Neutrophil (primary cell): Measurements from ENCODE around the gene FGGY.

Experiments
- H3K27ac ChIP-seq: fragments of 200-600 bp; sonication (generic); 2 replicates; pipeline ENCODE4 v1.5.1; 2016; ENCODE audit warnings: mild to moderate bottlenecking, moderate library complexity
- H3K27me3 ChIP-seq: fragments of 200-600 bp; sonication (generic); 2 replicates; pipeline ENCODE4 v1.6.0; 2016; ENCODE audit warnings: mild to moderate bottlenecking
- H3K36me3 ChIP-seq: fragments of 200-600 bp; sonication (generic); 2 replicates; pipeline ENCODE4 v1.5.1; 2017
- H3K4me1 ChIP-seq, 2 experiments: fragments of 200-600 bp in 1 of 2; sonication (generic) in 1 of 2; 1 replicate in 1 of 2; 2 replicates in 1 of 2; pipeline versions ENCODE4 v1.5.1 to v1.6.1; 2013 to 2016; ENCODE audit warnings: low read depth in 1 of 2, low read length in 1 of 2, mild to moderate bottlenecking in 1 of 2, moderate library complexity in 1 of 2; ENCODE audit not compliant: control insufficient read depth in 1 of 2, insufficient read depth in 1 of 2
- H3K4me3 ChIP-seq, 2 experiments: fragments of 200-600 bp in 1 of 2; sonication (generic) in 1 of 2; 1 replicate in 1 of 2; 2 replicates in 1 of 2; pipeline ENCODE4 v1.5.1; 2013 to 2016; ENCODE audit warnings: low read depth in 1 of 2, low read length in 1 of 2, mild to moderate bottlenecking in 1 of 2, moderate library complexity in 1 of 2
- H3K9me3 ChIP-seq: fragments of 200-600 bp; sonication (generic); 2 replicates; pipeline ENCODE4 v1.5.1; 2016
- CTCF ChIP-seq: fragments of 200-600 bp; sonication (generic); IDR thresholded peaks from 2 replicates; pipeline ENCODE4 v1.5.1; 2016; ENCODE audit warnings: antibody characterized with exemption

FGGY gene

GRCh38 chr1:59541891-59542290 is 245.0 kb downstream of the FGGY start:
- Histone ChIP-seq H3K27me3 (no peaks in the 10 kb centered on the region), H3K4me3 (no peak overlapping the region), H3K9me3 (no peaks in the 10 kb centered on the region), H3K36me3 (no peaks in the 10 kb centered on the region), H3K27ac (no peak overlapping the region), H3K4me1 (no peaks in the 10 kb centered on the region)
- TF ChIP-seq CTCF: no peak

GRCh38 chr1:59543211-59543668 is 246.3 kb downstream of the FGGY start:
- H3K36me3 ChIP-seq: no peaks in the 10 kb centered on the region
- no peak for TF ChIP-seq CTCF
- no peak overlapping the region for H3K27ac ChIP-seq
- no peaks in the 10 kb centered on the region for H3K9me3 ChIP-seq
- H3K4me3 ChIP-seq: no peak overlapping the region
- no peaks in the 10 kb centered on the region for H3K27me3 ChIP-seq
- H3K4me1 ChIP-seq: no peaks in the 10 kb centered on the region

GRCh38 chr1:59544615-59545293 is 247.9 kb downstream of the FGGY start:
- Histone ChIP-seq H3K4me3 (no peak overlapping the region), H3K36me3 (no peaks in the 10 kb centered on the region), H3K27ac (no peak overlapping the region), H3K4me1 (peaks cover 11% of the 10 kb centered on the region in 2 experiments), H3K9me3 (no peaks in the 10 kb centered on the region), H3K27me3 (no peaks in the 10 kb centered on the region)
- TF ChIP-seq CTCF: no peak

- no peak overlapping the region for H3K27ac ChIP-seq
- H3K9me3 ChIP-seq: no peaks in the 10 kb centered on the region
- no peak overlapping the region for H3K4me3 ChIP-seq
- peaks cover 22% of the 10 kb centered on the region in 2 experiments for H3K4me1 ChIP-seq
- no peaks in the 10 kb centered on the region for H3K27me3 ChIP-seq
- H3K36me3 ChIP-seq: no peaks in the 10 kb centered on the region
- TF ChIP-seq CTCF: no peak
These were observed 248.9 kb downstream of the FGGY start for GRCh38 chr1:59545830-59546229.

- Histone ChIP-seq H3K9me3 (no peaks in the 10 kb centered on the region), H3K27me3 (no peaks in the 10 kb centered on the region)
These were observed 252.4 kb downstream of the FGGY start for GRCh38 chr1:59549066-59549837.

More at GRCh38 chr1:59549066-59549837, 252.4 kb downstream of the FGGY start:
- Histone ChIP-seq H3K27ac (peak overlapping the region; percentile 94), H3K36me3 (no peaks in the 10 kb centered on the region), H3K4me1 (peaks cover 44 to 45% of the 10 kb centered on the region in 2 experiments), H3K4me3 (peak overlapping the region in 1 of 2 experiments; percentile 44)
- TF ChIP-seq CTCF: no peak
